Measurements from ENCODE around the gene FBXW11. TPM values are rescaled to one million over a fixed set of nuclear protein-coding genes. Genes with fewer than 3 reads are reported as not detected.

Gene FBXW11
- total and polyA plus RNA-seq, 12 donors = 5.3 to 108 (median 76.6) TPM

- no peaks in the 10 kb centered on the region for H3K9me3 ChIP-seq
- no peaks in the 10 kb centered on the region for H3K27me3 ChIP-seq
- H3K4me1 ChIP-seq = peaks cover 0 to 10% (median 4%) of the 10 kb centered on the region in 9 donors
- peaks cover 0 to 7% (median 0%) of the 10 kb centered on the region in 9 donors for H3K36me3 ChIP-seq
- H3K4me3 ChIP-seq = no peak overlapping the region
- DNase-seq (no peak), ATAC-seq (no peak)
- 77 to 93% methylated on average over 3 of the region's 3 CpGs for WGBS, 2 donors
- H3K27ac ChIP-seq = no peak overlapping the region
- TF ChIP-seq CTCF (IDR thresholded peaks at IDR 0.05) = no peak
- intact Hi-C loops (cut with DNase I) = loop anchor here in 3 of 10 donors (10.0 kb wide), 1 partner anchor 623 kb away; the partner anchor contains the start of gene FGF18 (in 3 of the 3)
Observed at GRCh38 chr5:172038167-172038566, 31.7 kb upstream of the FBXW11 start.

- ATAC-seq (no peak), DNase-seq (no peak)
- 66 to 81% methylated on average over 2 of the region's 2 CpGs for WGBS, 2 donors
- Histone ChIP-seq H3K36me3 (no peaks in the 10 kb centered on the region), H3K4me3 (no peak overlapping the region), H3K4me1 (peaks cover 0 to 6% (median 0%) of the 10 kb centered on the region in 9 donors), H3K27me3 (no peaks in the 10 kb centered on the region), H3K27ac (no peak overlapping the region), H3K9me3 (peaks cover 0 to 7% (median 0%) of the 10 kb centered on the region in 11 donors)
- intact Hi-C loops (cut with DNase I) = loop anchor here in 3 of 10 donors (10.0 kb wide), 1 partner anchor 620 kb away; the partner anchor contains the start of gene FGF18 (in 3 of the 3)
- no peak for TF ChIP-seq CTCF (IDR thresholded peaks at IDR 0.05)
Observed at GRCh38 chr5:172035049-172035448, 28.6 kb upstream of the FBXW11 start.

GRCh38 chr5:172031894-172032461, 25.5 kb upstream of the FBXW11 start:
- no peaks in the 10 kb centered on the region for H3K36me3 ChIP-seq
- H3K9me3 ChIP-seq = peaks cover 0 to 7% (median 0%) of the 10 kb centered on the region in 11 donors
- no peaks in the 10 kb centered on the region for H3K4me1 ChIP-seq
- 96% methylated on average over 4 of the region's 4 CpGs for WGBS, 2 donors
- no peak for TF ChIP-seq CTCF (IDR thresholded peaks at IDR 0.05)
- intact Hi-C loops (cut with DNase I) = loop anchor here in 3 of 10 donors (10.0 kb wide), 1 partner anchor 617 kb away; the partner anchor contains the start of gene FGF18 (in 3 of the 3)
- no peak for DNase-seq
- H3K4me3 ChIP-seq = no peak overlapping the region
- H3K27me3 ChIP-seq = no peaks in the 10 kb centered on the region
- ATAC-seq = no peak
- no peak overlapping the region for H3K27ac ChIP-seq

- Histone ChIP-seq H3K27me3 (no peaks in the 10 kb centered on the region), H3K36me3 (no peaks in the 10 kb centered on the region), H3K4me1 (peaks cover 0 to 4% (median 0%) of the 10 kb centered on the region in 9 donors), H3K9me3 (peaks cover 0 to 7% (median 0%) of the 10 kb centered on the region in 11 donors), H3K27ac (no peak overlapping the region), H3K4me3 (no peak overlapping the region)
- no peak for TF ChIP-seq CTCF (IDR thresholded peaks at IDR 0.05)
- ATAC-seq = no peak
- DNase-seq = no peak
- intact Hi-C loops (cut with DNase I) = loop anchor here in 3 of 10 donors (10.0 kb wide), 1 partner anchor 615 kb away; the partner anchor contains the start of gene FGF18 (in 3 of the 3)
Observed at GRCh38 chr5:172029876-172030275, 23.4 kb upstream of the FBXW11 start.

Measured in heart right ventricle (tissue), 16 donors.